ENCODE measurements around the gene GPR162.

DNA sequence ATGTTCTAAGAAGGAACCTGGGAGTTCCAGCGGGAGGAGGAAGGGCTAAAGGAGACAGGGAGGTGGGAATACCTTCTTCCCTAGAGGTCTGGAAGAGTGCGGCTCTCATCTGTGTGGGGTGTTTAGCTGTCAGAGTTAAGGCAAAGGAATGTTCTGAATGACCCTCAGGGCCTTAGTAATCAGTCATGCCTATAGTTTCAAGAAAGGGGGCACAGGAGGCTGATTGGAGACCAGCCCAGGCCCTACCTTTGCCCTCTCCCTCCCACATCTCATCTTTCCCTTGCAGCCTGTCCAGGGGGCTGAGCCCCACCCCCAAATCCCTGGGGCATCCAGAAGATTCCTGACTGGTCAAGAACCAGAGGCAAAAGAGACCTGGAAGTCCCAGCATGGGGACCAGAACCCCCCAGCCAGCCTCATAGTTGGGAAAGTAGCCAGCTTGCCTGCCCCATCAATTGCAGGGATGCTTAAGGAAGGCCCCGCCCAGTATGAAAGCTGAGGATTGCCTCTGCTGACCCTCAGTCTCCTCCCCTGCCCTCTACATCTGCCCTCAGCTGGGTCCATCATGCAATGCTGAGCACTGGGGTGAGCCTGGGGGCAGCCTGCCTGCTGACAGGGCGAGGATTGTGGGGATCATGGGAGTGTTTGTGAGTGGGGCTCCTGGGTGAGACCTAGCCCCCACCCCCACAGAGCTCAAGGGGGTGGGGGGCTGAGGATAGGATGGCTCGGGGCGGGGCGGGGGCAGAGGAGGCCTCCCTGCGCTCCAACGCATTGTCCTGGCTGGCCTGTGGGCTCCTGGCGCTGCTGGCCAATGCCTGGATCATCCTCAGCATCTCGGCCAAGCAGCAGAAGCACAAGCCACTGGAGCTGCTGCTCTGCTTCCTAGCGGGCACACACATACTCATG is 1.8 kb downstream of the GPR162 start:
- no peak for TF ChIP-seq YY1 (IDR thresholded peaks at IDR 0.05; ENCODE audit: extremely low read depth, insufficient replicate concordance, low read depth, low read length)
- TF ChIP-seq ZNF274 (IDR thresholded peaks at IDR 0.05; ENCODE audit: low read depth, low read length), result no peak
- TF ChIP-seq RAD21 (IDR thresholded peaks at IDR 0.05; ENCODE audit: low read depth), result no peak

All from HCT116 (cell line).